ENCODE results near the gene SLC38A1.

GRCh38 chr12:46184798-46185595, 83.8 kb downstream of the SLC38A1 start:
- TF ChIP-seq CTCF (IDR thresholded peaks at IDR 0.05), result no peak
- TF ChIP-seq JUND (IDR thresholded peaks at IDR 0.05), result no peak
- no peak for TF ChIP-seq POLR2AphosphoS5 (IDR thresholded peaks at IDR 0.05; ENCODE audit: low read depth, low read length)
- no peak for TF ChIP-seq SMC3 (IDR thresholded peaks at IDR 0.05; ENCODE audit: low read depth, low read length)
- TF ChIP-seq EP300 (IDR thresholded peaks at IDR 0.05; ENCODE audit: borderline replicate concordance in 1 of 2, low read depth in 1 of 2, low read length in 1 of 2), result no peak
- no peak for TF ChIP-seq TAF1 (IDR thresholded peaks at IDR 0.05; ENCODE audit: borderline replicate concordance, low read depth, low read length)
- no peak for TF ChIP-seq RFX5 (IDR thresholded peaks at IDR 0.05; ENCODE audit: low read length)
- TF ChIP-seq USF2 (IDR thresholded peaks at IDR 0.05; ENCODE audit: borderline replicate concordance, low read depth, low read length), result no peak
- TF ChIP-seq, protein P1, sequence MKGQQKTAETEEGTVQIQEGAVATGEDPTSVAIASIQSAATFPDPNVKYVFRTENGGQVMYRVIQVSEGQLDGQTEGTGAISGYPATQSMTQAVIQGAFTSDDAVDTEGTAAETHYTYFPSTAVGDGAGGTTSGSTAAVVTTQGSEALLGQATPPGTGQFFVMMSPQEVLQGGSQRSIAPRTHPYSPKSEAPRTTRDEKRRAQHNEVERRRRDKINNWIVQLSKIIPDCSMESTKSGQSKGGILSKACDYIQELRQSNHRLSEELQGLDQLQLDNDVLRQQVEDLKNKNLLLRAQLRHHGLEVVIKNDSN (IDR thresholded peaks at IDR 0.05; ENCODE audit: borderline replicate concordance, low read depth), result no peak

Data from SK-N-SH (cell line).